Effector CD4-positive, alpha-beta T cell (primary cell): Measurements from ENCODE around the gene ATG2B.
"Not testable (repeated sequence)": the region's sequence is repeated elsewhere in the genome, so short reads cannot be mapped to it uniquely, and the experiment has no call there.

Source experiments
- DNase-seq: peaks from one replicate; pipeline ENCODE4 v3.0.0-alpha.2; 2020

The ATG2B gene

DNA sequence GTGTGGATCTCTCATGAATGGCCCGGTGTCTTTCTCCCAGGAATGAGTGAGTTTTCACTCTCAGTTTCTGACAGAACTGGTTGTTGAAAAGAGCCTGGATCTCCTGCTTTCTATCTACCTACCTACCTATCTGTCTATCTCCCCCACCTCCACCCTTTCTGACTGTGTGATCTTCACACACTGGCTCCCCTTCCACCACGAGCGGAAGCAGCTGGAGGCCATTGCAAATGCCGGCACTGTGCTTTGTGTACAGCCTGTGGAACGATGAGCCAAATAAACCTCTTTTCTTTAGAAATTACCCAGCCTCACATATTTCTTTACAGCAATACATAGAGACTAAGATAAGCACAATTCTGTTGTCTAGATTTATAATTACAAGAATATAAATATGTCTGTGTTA lies 7.4 kb upstream of the ATG2B start:
- DNase-seq: no peak

DNA sequence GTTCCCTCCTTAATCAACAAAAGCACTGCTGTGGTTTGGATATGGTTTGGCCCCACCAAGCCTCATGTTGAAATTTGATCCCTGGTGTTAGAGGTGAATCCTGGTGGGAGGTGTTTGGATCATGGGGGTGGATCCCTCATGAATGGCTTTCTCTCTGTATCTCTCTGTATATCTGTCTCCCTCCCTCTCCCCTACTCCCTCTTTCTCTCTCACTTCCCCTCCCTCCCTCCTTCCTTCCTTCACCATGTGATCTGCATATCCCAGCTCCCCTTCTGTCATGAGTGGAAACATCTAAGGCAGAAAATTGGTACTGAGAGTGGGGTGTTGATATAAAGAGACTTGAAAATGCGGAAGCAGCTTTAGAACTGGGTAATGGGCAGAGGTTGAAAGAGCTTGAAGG lies 5.4 kb upstream of the ATG2B start:
- no peak for DNase-seq

DNA sequence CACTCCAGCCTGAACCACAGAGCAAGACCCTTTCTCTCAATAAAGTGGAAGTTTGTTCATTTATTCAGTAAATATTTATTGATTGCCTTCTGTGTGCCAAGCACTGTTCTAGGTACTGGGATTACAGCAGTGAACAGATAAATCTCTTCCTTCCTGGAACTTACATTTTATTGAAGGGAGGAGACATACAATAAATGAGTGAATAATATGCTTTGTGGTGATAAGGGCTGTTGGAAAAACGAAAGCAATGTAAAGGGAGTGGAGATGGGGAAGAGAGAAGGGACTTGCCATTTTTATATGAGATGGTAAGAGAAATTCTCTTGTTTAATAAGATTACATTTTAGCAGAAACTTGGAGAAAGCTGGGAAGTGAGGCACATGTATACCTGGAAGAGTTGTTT lies 1.8 kb upstream of the ATG2B start:
- no peak for DNase-seq

DNA sequence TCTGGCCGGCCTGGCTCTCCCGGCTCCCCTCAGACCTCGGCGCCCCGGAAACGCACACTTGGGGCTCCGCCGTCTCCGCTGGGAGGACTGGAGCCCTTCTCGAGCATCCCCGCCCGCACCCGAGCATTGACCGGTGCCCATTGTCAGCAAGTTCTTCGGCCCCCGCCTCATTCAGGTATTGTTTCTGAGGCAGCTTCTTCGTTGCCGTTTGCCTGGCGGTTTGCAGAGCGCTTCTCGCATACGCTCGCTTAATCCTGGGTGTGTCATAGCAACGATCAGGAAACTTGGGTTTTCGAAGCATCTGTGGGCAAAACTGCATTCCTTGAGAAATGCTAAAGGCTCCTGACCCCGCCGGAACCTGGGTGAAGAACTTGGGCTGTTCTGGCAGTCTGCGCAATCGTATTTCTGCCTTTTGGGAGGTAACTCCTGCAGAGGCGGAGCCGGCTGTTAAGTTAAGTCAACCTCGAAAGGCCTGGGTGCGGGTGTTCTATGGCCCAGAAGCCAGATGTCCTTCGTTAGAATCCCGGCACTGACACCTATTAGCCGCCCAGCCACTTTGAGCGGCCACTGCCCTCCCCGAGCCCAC lies 703 bp upstream of the ATG2B start:
- DNase-seq: peak; percentile 40

DNA sequence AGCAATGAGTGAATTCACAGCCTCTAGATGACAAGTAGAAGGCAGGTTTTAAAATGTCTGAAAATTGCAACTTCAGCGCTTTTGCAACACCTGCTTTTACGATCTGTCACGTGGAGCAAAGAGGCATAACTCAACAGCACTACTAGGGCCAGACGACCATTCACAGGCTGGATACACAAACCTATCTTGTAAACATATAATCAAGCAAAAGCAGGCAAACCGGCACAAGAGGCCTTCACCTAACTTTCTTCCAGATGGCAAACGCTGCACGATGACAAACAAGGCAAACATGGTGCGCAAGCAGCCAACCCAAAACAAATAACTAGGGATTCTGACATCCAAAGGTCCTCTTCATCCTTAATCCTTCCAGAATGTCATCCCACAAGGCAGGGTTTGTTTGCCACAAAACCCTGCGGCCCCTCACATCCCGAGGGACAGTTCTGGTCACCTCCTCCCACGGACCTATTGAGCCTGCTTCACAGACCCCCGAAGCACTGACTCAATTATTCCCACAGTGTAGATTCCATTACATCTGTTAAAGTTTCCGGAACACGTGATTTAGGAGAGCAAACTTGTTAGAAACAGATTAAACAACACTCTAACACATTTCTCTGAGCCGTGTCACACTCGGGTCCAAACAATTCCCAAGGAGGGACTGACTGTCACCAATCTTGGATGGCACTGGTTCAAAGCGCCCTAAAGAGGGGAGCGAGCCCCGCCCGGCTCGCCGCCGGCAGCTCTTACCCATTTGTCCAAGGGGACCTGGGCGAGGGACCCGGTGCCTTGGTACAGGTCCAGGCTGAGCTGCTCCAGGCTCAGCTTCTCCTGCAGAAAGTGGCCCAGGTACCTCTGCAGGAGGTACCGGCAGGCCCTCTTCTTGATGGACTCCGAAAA lies 823 bp downstream of the ATG2B start:
- peak; percentile 53 for DNase-seq

DNA sequence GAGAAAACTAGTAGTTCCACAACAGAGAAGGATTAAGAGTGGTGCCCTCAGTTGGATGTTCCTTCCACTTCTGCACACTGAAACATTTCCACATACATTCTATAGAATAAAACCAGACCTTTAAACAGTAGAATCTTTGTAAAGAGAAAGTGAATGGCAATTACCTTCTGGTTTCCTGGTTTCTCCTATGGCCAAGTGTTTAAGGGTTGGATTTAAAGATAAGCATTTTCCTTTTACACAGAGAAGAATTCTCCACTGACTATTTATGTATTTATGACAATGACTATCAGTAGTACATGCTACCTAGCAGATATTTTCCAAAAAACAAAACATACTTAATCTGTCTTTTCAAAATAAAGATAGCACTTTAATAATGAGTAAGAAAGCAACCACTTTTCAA lies 3.2 kb downstream of the ATG2B start:
- DNase-seq: no peak

- DNase-seq: no peak
Observed at GRCh38 chr14:96357216-96357615, 5.9 kb downstream of the ATG2B start.

- DNase-seq: no peak
Observed at GRCh38 chr14:96354246-96354645, 8.9 kb downstream of the ATG2B start.

DNA sequence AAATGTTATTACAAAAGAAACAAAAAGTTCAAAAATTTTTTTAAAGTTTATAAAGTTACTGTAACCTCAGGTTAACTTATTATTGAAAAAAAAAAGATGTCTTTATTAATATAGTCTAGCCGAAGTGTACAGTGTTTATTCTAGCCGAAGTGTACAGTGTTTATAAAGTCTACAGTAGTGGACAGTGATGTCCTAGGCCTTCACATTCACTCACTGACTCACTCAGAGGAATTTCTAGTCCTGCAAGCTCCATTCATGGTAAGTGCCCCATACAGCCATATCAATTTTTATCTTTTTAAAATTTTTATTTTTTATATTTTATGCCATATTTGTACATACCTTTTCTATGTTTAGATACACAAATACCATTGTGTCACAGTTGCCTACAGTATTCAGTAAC lies 10.4 kb downstream of the ATG2B start:
- no peak for DNase-seq

GRCh38 chr14:96351986-96352385 lies 11.2 kb downstream of the ATG2B start:
- DNase-seq: no peak

- no peak for DNase-seq
Observed at GRCh38 chr14:96349286-96350075, 13.7 kb downstream of the ATG2B start.

DNA sequence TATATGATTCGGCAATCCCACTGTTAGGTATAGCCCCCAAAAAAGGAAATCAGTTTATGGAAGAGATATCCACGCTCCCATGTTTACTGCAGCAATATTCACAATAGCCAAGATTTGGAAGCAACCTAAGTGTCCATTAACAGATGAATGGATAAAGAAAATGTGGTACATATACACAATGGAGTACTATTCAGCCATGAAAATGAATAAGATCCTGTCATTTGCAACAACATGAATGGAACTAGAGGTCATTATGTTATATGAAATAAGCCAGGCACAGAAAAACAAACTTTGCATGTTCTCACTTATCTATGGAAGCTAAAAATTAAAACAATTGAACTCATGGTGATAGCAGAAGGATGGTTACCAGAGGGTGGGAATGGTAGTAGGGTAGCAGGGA lies 15.2 kb downstream of the ATG2B start:
- not testable (repeated sequence) for DNase-seq

- no peak for DNase-seq
Observed at GRCh38 chr14:96345669-96346068, 17.5 kb downstream of the ATG2B start.

GRCh38 chr14:96341323-96341722 lies 21.8 kb downstream of the ATG2B start:
- no peak for DNase-seq

DNA sequence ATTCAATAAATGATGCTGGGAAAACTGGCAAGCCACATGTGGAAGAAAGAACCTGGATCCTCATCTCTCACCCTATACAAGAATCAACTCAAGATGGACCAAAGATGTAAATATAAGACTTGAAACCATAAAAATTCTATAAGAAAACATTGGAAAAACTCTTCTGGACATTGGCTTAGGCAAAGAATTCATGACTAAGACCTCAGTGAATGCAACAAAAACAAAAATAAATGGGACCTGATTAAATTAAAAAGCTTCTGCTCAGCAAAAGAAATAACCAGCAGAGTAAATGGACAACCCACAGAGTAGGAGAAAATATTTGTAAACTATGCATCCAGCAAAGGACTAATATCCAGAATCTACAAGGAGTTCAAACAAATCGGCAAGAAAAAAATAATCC lies 24.6 kb downstream of the ATG2B start:
- no peak for DNase-seq

GRCh38 chr14:96324219-96324618 lies 38.9 kb downstream of the ATG2B start:
- no peak for DNase-seq

DNA sequence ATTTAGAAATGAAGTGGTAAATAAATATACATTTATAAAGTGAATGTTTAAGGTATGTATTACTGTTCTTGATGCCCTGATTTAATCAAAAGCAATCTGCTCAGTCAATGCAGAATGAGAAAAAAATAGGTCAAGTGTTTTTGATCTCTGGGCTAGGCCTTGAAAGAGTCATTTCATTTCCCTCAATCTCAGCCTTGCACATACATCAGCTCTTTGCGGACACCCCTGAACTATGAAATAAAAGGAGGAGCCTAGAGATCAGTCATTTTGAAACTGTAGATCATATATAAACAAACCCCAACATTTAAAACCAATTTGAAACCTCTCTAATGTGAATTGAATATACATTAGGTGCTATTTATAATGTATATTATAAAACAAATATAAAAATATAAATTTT lies 42.5 kb downstream of the ATG2B start:
- no peak for DNase-seq

DNA sequence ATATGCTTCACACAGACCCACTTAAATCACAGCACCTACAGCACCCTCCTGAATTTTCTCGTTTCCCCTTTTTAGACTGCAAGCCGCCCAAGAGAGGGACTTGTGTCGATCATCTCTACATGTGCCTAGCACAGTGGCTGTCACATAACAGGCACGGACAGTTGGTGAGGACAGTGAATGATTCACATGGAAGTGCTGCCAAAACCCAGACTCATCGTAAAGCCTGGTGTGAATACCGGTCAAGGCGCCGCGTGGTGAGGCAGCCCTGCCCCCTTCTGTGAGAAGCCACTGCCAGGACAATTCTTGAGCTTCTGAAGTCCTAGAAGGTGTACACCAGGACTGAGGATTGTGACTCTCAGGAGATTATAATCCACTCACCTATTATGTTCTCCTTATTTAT lies 44.3 kb downstream of the ATG2B start:
- no peak for DNase-seq

GRCh38 chr14:96316087-96316486 lies 47.1 kb downstream of the ATG2B start:
- DNase-seq: no peak

DNA sequence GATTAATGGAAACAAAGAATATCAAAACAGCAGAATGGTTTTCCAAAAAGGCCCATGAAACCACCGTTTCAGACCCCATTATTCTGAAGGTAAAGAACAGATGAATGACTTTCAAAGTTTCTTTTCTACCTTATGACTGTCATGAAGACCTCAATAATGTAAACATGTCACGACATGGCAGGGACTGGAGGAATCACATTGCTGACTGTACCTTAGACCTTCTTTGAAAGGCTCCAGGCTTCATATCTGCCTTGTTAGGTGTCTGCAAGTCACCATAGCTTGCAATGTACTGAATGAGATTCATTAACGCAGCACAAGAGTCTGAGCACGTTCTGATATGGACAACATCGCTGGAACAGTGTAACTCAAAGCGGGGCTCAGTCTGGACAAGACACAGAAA lies 52.2 kb downstream of the ATG2B start:
- no peak for DNase-seq

- no peak for DNase-seq
Observed at GRCh38 chr14:96309896-96310330, 53.2 kb downstream of the ATG2B start.

GRCh38 chr14:96309133-96309895 lies 53.8 kb downstream of the ATG2B start:
- no peak for DNase-seq

GRCh38 chr14:96307434-96307833 lies 55.7 kb downstream of the ATG2B start:
- no peak for DNase-seq
